ENCODE measurements around the gene ISCU. TPM values are rescaled to one million over a fixed set of nuclear protein-coding genes. Genes with fewer than 3 reads are reported as not detected.

Gene ISCU
- total and polyA plus RNA-seq, 9 of the 15 experiments (the other 6 are each of a cell fraction or from before 2014, with no cell fraction given) = 15.9 to 92.5 (median 77.3) TPM

DNA sequence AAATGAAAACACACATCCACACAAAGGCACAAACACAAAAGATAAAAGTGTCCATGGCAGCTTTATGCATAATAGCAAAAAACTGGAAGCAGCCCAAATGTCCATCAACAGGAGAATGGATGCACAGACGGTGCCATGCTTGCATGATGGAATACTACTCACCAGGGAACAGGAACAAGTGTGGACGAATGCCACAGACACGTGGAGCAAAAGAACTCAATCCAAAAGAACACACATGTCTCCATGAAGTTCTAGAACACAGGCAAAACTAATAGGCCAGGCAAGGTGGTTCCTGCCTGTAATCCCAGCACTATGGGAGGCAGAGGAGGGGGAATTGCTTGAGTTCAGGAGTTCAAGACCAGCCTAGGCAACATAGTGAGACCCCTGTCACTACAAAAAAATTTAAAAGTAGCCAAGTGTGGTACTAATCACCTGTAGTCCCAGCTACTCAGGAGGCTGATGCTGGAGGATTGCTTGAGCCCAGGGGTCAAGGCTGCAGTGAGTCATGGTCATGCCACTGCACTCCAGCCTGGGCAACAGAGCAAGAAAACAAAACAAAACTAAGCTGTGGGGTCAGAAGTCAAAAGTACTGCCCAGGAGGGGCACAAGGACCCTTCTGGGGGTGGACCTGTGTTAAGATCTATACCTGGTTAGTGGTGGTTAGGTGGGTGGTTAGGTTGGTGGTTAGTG lies 42.7 kb downstream of the ISCU start (continued):
- TF ChIP-seq TBL1XR1 (IDR thresholded peaks at IDR 0.05; ENCODE audit: low read length in 2 of 2) (no peak), U2AF2 (optimal IDR thresholded peaks at IDR 0.05; ENCODE audit: low read depth, low read length) (no peak), NCOA1 (IDR thresholded peaks at IDR 0.05; ENCODE audit: low read depth) (no peak), RBM39 (optimal IDR thresholded peaks at IDR 0.05; ENCODE audit: low read depth, low read length) (no peak), NR2C2 (CRISPR knock-in tag; IDR thresholded peaks at IDR 0.05) (peak; percentile 79), NR2C2 (tag; IDR thresholded peaks at IDR 0.05) (peak; percentile 75), NBN (IDR thresholded peaks at IDR 0.05; ENCODE audit: low read depth) (no peak), ETV5 (CRISPR knock-in tag; IDR thresholded peaks at IDR 0.05; ENCODE audit: low read depth) (no peak), NCOA6 (IDR thresholded peaks at IDR 0.05) (no peak), NR2C1 (IDR thresholded peaks at IDR 0.05) (no peak), NR2C1 (tag; IDR thresholded peaks at IDR 0.05) (peak; percentile 47; the same call in 1 of the 2 replicates), ZC3H8 (IDR thresholded peaks at IDR 0.05) (no peak), RBM25 (IDR thresholded peaks at IDR 0.05; ENCODE audit: low read depth, low read length, severe bottlenecking) (no peak), E2F3 (CRISPR knock-in tag; IDR thresholded peaks at IDR 0.05) (no peak), RFX1 (IDR thresholded peaks at IDR 0.05) (no peak), CC2D1A (IDR thresholded peaks at IDR 0.05) (no peak)
- TF ChIP-seq, protein P1, sequence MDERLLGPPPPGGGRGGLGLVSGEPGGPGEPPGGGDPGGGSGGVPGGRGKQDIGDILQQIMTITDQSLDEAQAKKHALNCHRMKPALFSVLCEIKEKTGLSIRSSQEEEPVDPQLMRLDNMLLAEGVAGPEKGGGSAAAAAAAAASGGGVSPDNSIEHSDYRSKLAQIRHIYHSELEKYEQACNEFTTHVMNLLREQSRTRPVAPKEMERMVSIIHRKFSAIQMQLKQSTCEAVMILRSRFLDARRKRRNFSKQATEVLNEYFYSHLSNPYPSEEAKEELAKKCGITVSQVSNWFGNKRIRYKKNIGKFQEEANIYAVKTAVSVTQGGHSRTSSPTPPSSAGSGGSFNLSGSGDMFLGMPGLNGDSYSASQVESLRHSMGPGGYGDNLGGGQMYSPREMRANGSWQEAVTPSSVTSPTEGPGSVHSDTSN (CRISPR knock-in tag; IDR thresholded peaks at IDR 0.05; ENCODE audit: low read depth) = no peak
- TF ChIP-seq, protein P1 (tag; conservative IDR thresholded peaks at IDR 0.05; ENCODE audit: low read depth) = 0 out of 2 replicates have a peak, but pooled peaks have one; percentile 13
- TF ChIP-seq, protein P2, sequence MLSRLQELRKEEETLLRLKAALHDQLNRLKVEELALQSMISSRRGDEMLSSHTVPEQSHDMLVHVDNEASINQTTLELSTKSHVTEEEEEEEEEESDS (CRISPR knock-in tag; IDR thresholded peaks at IDR 0.05) = no peak
- TF ChIP-seq, protein P3, sequence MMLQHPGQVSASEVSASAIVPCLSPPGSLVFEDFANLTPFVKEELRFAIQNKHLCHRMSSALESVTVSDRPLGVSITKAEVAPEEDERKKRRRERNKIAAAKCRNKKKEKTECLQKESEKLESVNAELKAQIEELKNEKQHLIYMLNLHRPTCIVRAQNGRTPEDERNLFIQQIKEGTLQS (IDR thresholded peaks at IDR 0.05) = peak; percentile 45; the same call in 1 of the 2 replicates
- TF ChIP-seq, protein P3 (CRISPR knock-in tag; conservative IDR thresholded peaks at IDR 0.05) = no peak
- TF ChIP-seq, protein P4, sequence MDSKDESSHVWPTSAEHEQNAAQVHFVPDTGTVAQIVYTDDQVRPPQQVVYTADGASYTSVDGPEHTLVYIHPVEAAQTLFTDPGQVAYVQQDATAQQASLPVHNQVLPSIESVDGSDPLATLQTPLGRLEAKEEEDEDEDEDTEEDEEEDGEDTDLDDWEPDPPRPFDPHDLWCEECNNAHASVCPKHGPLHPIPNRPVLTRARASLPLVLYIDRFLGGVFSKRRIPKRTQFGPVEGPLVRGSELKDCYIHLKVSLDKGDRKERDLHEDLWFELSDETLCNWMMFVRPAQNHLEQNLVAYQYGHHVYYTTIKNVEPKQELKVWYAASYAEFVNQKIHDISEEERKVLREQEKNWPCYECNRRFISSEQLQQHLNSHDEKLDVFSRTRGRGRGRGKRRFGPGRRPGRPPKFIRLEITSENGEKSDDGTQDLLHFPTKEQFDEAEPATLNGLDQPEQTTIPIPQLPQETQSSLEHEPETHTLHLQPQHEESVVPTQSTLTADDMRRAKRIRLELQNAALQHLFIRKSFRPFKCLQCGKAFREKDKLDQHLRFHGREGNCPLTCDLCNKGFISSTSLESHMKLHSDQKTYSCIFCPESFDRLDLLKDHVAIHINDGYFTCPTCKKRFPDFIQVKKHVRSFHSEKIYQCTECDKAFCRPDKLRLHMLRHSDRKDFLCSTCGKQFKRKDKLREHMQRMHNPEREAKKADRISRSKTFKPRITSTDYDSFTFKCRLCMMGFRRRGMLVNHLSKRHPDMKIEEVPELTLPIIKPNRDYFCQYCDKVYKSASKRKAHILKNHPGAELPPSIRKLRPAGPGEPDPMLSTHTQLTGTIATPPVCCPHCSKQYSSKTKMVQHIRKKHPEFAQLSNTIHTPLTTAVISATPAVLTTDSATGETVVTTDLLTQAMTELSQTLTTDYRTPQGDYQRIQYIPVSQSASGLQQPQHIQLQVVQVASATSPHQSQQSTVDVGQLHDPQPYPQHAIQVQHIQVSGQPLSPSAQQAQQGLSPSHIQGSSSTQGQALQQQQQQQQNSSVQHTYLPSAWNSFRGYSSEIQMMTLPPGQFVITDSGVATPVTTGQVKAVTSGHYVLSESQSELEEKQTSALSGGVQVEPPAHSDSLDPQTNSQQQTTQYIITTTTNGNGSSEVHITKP (IDR thresholded peaks at IDR 0.05; ENCODE audit: partially characterized antibody) = no peak
- TF ChIP-seq, protein P5, sequence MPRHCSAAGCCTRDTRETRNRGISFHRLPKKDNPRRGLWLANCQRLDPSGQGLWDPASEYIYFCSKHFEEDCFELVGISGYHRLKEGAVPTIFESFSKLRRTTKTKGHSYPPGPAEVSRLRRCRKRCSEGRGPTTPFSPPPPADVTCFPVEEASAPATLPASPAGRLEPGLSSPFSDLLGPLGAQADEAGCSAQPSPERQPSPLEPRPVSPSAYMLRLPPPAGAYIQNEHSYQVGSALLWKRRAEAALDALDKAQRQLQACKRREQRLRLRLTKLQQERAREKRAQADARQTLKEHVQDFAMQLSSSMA (CRISPR knock-in tag; IDR thresholded peaks at IDR 0.05) = no peak
